SH-SY5Y (cell line): Measurements from ENCODE around the gene UBA1.

Experiments used
- GATA2 ChIP-seq: IDR thresholded peaks from 2 replicates; pipeline ENCODE4 v1.6.1; 2011; ENCODE audit warnings: mild to moderate bottlenecking, low read depth, low read length
- GATA3 ChIP-seq: IDR thresholded peaks from 2 replicates; pipeline ENCODE4 v1.6.1; 2011; ENCODE audit warnings: low read depth, mild to moderate bottlenecking, low read length, moderate library complexity

The UBA1 gene

GRCh38 chrX:47175588-47175980, 18.0 kb upstream of the UBA1 start:
- TF ChIP-seq GATA2 = no peak
- no peak for TF ChIP-seq GATA3

GRCh38 chrX:47176101-47176740, 17.4 kb upstream of the UBA1 start:
- TF ChIP-seq GATA3 (no peak), GATA2 (no peak)

- TF ChIP-seq GATA3 (no peak), GATA2 (no peak)
Observed at GRCh38 chrX:47177079-47177478, 16.6 kb upstream of the UBA1 start.

- TF ChIP-seq GATA3 (no peak), GATA2 (no peak)
Observed at GRCh38 chrX:47178337-47178736, 15.3 kb upstream of the UBA1 start.

GRCh38 chrX:47179221-47179927, 14.3 kb upstream of the UBA1 start:
- TF ChIP-seq GATA3 (no peak), GATA2 (no peak)

- TF ChIP-seq GATA3 = no peak
- no peak for TF ChIP-seq GATA2
Observed at GRCh38 chrX:47179928-47180255, 13.7 kb upstream of the UBA1 start.

- TF ChIP-seq GATA3 (no peak), GATA2 (no peak)
Observed at GRCh38 chrX:47180346-47180745, 13.3 kb upstream of the UBA1 start.

GRCh38 chrX:47181301-47181700, 12.3 kb upstream of the UBA1 start:
- TF ChIP-seq GATA2 (no peak), GATA3 (no peak)

GRCh38 chrX:47182106-47182700, 11.4 kb upstream of the UBA1 start:
- no peak for TF ChIP-seq GATA3
- TF ChIP-seq GATA2 = no peak

- TF ChIP-seq GATA2 = no peak
- TF ChIP-seq GATA3 = no peak
Observed at GRCh38 chrX:47184486-47184885, 9.1 kb upstream of the UBA1 start.

GRCh38 chrX:47185241-47185640, 8.4 kb upstream of the UBA1 start:
- TF ChIP-seq GATA2 = no peak
- TF ChIP-seq GATA3 = no peak

- TF ChIP-seq GATA3 (no peak), GATA2 (no peak)
Observed at GRCh38 chrX:47186096-47186740, 7.4 kb upstream of the UBA1 start.

- no peak for TF ChIP-seq GATA2
- no peak for TF ChIP-seq GATA3
Observed at GRCh38 chrX:47187106-47187677, 6.4 kb upstream of the UBA1 start.

- TF ChIP-seq GATA2 (no peak), GATA3 (no peak)
Observed at GRCh38 chrX:47189906-47190305, 3.7 kb upstream of the UBA1 start.
